Caco-2 (cell line): Measurements from ENCODE around the gene GRIK3. TPM values are rescaled to one million over a fixed set of nuclear protein-coding genes. Genes with fewer than 3 reads are reported as not detected.

Experiments
- BruUV-seq: library from RNA; stranded (reverse); fragments of 400-500 nt; replicated peaks from 2 replicates; lab custom pipeline; 2021; lab: Mats Ljungman, UMichigan
- CTCF ChIA-PET: fragments of 300-600 bp; sonication (Branson Sonifier 250); formaldehyde crosslinking; loops from one replicate; lab custom pipeline; 2022; ENCODE audit warnings: antibody characterized with exemption; lab: Charles Lee
- POLR2A ChIA-PET: fragments of 300-600 bp; sonication (Branson Sonifier 250); formaldehyde crosslinking; loops from one replicate; lab custom pipeline; 2022; ENCODE audit warnings: antibody characterized with exemption; lab: Charles Lee
- DNase-seq, 2 experiments: peaks; one replicate each; pipeline versions ENCODE4 v3.0.0 to v3.0.0-alpha.2; 2020 to 2022
- H3K27me3 ChIP-seq: replicated peaks from 2 replicates; pipeline ENCODE4 v1.6.0; 2011; ENCODE audit warnings: low read length; ENCODE audit not compliant: control insufficient read depth, insufficient read depth
- H3K36me3 ChIP-seq: 2 replicates; pipeline ENCODE4 v1.5.1; 2011; ENCODE audit warnings: low read length; ENCODE audit not compliant: control insufficient read depth, insufficient read depth
- H3K4me1 ChIP-seq: fragments of 250-450 bp; sonication (Bioruptor Pico); 2 replicates; pipeline ENCODE4 v1.5.1; 2020; ENCODE audit warnings: mild to moderate bottlenecking
- H3K4me3 ChIP-seq: 2 replicates; pipeline ENCODE4 v1.5.1; 2011; ENCODE audit warnings: low read depth, mild to moderate bottlenecking, control low read depth, low read length
- H3K9me3 ChIP-seq: fragments of 250-450 bp; sonication (Bioruptor Pico); 2 replicates; pipeline ENCODE4 v1.5.1; 2020; ENCODE audit warnings: mild to moderate bottlenecking, moderate library complexity
- H3K27ac Mint-ChIP-seq: one replicate; pipeline ENCODE4 v1.8.0; 2022; ENCODE audit warnings: mixed read lengths; ENCODE audit not compliant: unreplicated experiment
- H3K27me3 Mint-ChIP-seq: one replicate; pipeline ENCODE4 v1.8.0; 2022; ENCODE audit warnings: mixed read lengths; ENCODE audit not compliant: insufficient read depth, unreplicated experiment
- H3K36me3 Mint-ChIP-seq: one replicate; pipeline ENCODE4 v1.8.0; 2022; ENCODE audit warnings: mild to moderate bottlenecking, mixed read lengths; ENCODE audit not compliant: insufficient read depth, unreplicated experiment
- H3K4me1 Mint-ChIP-seq: one replicate; pipeline ENCODE4 v1.8.0; 2022; ENCODE audit warnings: low read depth, mixed read lengths; ENCODE audit not compliant: unreplicated experiment
- H3K4me3 Mint-ChIP-seq: one replicate; pipeline ENCODE4 v1.8.0; 2022; ENCODE audit warnings: mild to moderate bottlenecking, moderate library complexity, mixed read lengths; ENCODE audit not compliant: unreplicated experiment
- H3K9me3 Mint-ChIP-seq: one replicate; pipeline ENCODE4 v1.8.0; 2022; ENCODE audit warnings: mixed read lengths; ENCODE audit not compliant: unreplicated experiment
- intact Hi-C: fragments of 100-400 bp; cut with micrococcal nuclease; formaldehyde crosslinking; loops from one replicate; pipeline ENCODE4 v1.10.0; 2022; ENCODE audit not compliant: unreplicated experiment
- total RNA-seq: library from RNA; stranded (reverse); gene quantifications from 2 replicates; pipeline ENCODE4 v1.2.3, GENCODE V29; 2022
- TF ChIP-seq, protein P1 (sequence below), 2 experiments: fragments of 200-600 bp in 1 of 2; IDR thresholded peaks; 1 replicate in 1 of 2; 2 replicates in 1 of 2; pipeline versions ENCODE4 v1.5.1 to v1.8.0; 2011 to 2022; ENCODE audit warnings: antibody characterized with exemption in 1 of 2, control low read depth in 1 of 2, inconsistent platforms in 1 of 2, low read depth in 1 of 2, low read length in 1 of 2, mild to moderate bottlenecking in 1 of 2, moderate library complexity in 1 of 2; ENCODE audit not compliant: insufficient read depth in 1 of 2, severe bottlenecking in 1 of 2, unreplicated experiment in 1 of 2

Gene GRIK3
- total RNA-seq, 1 experiment from 2014 or later, result not detected

DNA sequence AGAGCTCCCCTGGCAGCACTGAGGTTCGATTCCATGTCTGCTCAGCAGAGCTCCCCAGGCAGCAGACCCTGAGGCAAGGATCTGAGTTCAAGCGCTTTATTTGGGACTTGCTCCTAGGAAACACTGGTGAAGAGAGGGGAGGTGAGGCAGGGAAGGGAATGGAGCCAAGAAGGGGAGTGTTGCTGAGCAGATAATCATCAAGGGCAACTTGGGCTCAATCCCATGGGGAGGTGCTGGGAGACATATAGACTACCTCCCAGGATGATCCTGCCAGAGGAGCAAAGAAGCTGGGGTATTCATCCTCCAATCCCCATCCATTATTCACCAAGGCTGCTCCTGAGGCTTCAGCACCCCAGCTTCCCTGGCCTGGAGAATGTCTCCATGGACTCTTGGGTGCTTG, 47.0 kb downstream of the GRIK3 start:
- Mint-ChIP-seq H3K27me3 (peaks cover 21% of the 10 kb centered on the region), H3K4me1 (no peaks in the 10 kb centered on the region), H3K36me3 (no peaks in the 10 kb centered on the region), H3K4me3 (no peak overlapping the region), H3K27ac (no peak overlapping the region), H3K9me3 (no peaks in the 10 kb centered on the region)
- BruUV-seq, result no TSS peak
- POLR2A ChIA-PET, result no interaction called here
- Histone ChIP-seq H3K4me3 (no peak overlapping the region), H3K9me3 (no peaks in the 10 kb centered on the region), H3K4me1 (no peaks in the 10 kb centered on the region), H3K27me3 (no peaks in the 10 kb centered on the region), H3K36me3 (no peaks in the 10 kb centered on the region)
- CTCF ChIA-PET, result no interaction called here
- TF ChIP-seq, protein P1, sequence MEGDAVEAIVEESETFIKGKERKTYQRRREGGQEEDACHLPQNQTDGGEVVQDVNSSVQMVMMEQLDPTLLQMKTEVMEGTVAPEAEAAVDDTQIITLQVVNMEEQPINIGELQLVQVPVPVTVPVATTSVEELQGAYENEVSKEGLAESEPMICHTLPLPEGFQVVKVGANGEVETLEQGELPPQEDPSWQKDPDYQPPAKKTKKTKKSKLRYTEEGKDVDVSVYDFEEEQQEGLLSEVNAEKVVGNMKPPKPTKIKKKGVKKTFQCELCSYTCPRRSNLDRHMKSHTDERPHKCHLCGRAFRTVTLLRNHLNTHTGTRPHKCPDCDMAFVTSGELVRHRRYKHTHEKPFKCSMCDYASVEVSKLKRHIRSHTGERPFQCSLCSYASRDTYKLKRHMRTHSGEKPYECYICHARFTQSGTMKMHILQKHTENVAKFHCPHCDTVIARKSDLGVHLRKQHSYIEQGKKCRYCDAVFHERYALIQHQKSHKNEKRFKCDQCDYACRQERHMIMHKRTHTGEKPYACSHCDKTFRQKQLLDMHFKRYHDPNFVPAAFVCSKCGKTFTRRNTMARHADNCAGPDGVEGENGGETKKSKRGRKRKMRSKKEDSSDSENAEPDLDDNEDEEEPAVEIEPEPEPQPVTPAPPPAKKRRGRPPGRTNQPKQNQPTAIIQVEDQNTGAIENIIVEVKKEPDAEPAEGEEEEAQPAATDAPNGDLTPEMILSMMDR (IDR thresholded peaks at IDR 0.05; ENCODE audit: insufficient read depth in 1 of 2, low read depth in 1 of 2, low read length in 1 of 2, severe bottlenecking in 1 of 2, unreplicated experiment in 1 of 2), result no peak
- no peak for DNase-seq
- intact Hi-C loops, result no loop called here

DNA sequence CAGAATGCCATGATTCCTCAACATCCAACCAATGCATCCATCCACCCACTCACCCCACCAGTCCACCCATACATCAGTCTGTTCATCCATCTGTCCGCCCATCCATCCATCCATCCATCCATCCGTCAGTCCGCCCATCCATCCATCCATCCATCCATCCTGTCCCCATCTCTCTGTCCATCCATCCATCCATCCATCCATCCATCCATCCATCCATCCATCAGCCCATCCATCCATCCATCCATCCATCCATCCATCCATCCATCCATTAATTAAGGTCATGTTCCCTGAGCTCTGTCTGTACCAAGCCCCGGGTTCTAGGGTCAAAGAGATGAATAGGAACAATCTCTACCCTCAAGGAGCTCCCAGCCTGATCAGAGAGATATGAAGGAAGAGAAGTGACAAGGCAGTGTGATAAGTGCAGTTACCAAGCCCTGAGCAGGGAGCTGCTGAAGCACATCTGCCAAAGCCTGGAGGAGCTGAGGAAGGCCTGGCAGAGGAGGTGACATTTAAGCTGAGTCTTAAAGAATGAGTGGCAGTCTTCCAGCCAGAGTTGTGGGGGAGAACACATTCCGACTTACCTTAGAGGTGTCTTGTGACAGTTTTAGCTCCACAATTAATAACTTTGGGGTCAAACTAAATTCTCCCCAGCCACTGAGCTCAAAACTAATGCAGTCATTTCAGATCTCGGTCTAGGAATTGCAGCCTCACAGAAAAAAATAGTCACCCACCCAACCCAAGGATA, 47.9 kb downstream of the GRIK3 start:
- Histone ChIP-seq H3K9me3 (no peaks in the 10 kb centered on the region), H3K36me3 (no peaks in the 10 kb centered on the region), H3K27me3 (no peaks in the 10 kb centered on the region), H3K4me1 (no peaks in the 10 kb centered on the region), H3K4me3 (no peak overlapping the region)
- no peak for DNase-seq
- ChIA-PET POLR2A (no interaction called here), CTCF (no interaction called here)
- intact Hi-C loops, result no loop called here
- BruUV-seq, result no TSS peak
- peaks cover 23% of the 10 kb centered on the region for H3K27me3 Mint-ChIP-seq
- H3K4me3 Mint-ChIP-seq, result no peak overlapping the region
- H3K36me3 Mint-ChIP-seq, result no peaks in the 10 kb centered on the region
- no peak overlapping the region for H3K27ac Mint-ChIP-seq
- no peaks in the 10 kb centered on the region for H3K9me3 Mint-ChIP-seq
- TF ChIP-seq, protein P1 (IDR thresholded peaks at IDR 0.05; ENCODE audit: insufficient read depth in 1 of 2, low read depth in 1 of 2, low read length in 1 of 2, severe bottlenecking in 1 of 2, unreplicated experiment in 1 of 2), result no peak
- no peaks in the 10 kb centered on the region for H3K4me1 Mint-ChIP-seq

DNA sequence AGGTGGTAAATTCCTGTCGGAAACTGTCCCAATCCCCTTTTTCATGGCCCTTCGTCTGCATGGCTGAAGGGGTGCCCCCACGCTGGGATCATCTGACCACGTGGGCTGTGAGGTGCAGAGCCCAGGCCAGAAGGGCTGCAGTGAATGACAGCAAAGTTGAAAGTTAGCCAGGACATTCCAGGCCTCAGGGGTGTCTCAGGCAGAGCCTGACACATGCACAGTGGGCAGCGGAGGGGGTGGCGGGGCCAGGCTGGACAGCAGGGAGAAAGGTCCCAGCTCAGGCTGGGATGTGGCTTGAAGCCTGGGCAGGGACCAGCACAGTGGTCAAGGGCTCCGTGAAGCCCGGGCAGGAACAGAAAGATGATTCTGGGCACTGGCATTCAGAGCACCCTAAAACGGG, 49.6 kb downstream of the GRIK3 start:
- H3K36me3 ChIP-seq, result no peaks in the 10 kb centered on the region
- Mint-ChIP-seq H3K27ac (no peak overlapping the region), H3K4me1 (no peaks in the 10 kb centered on the region), H3K9me3 (no peaks in the 10 kb centered on the region), H3K4me3 (no peak overlapping the region), H3K36me3 (no peaks in the 10 kb centered on the region), H3K27me3 (peaks cover 22% of the 10 kb centered on the region)
- H3K4me3 ChIP-seq, result no peak overlapping the region
- no peak for DNase-seq
- H3K9me3 ChIP-seq, result no peaks in the 10 kb centered on the region
- BruUV-seq, result no TSS peak
- no peaks in the 10 kb centered on the region for H3K27me3 ChIP-seq
- ChIA-PET CTCF (interaction anchor here (0.6 kb wide), 1 partner anchor 10 kb away, joined by 3 read pairs; no protein-coding TSS in a partner anchor), POLR2A (no interaction called here)
- TF ChIP-seq, protein P1 (IDR thresholded peaks at IDR 0.05; ENCODE audit: insufficient read depth in 1 of 2, low read depth in 1 of 2, low read length in 1 of 2, severe bottlenecking in 1 of 2, unreplicated experiment in 1 of 2), result no peak
- H3K4me1 ChIP-seq, result no peaks in the 10 kb centered on the region
- intact Hi-C loops, result no loop called here
